ENCODE data around the gene BARX2. TPM values are rescaled to one million over a fixed set of nuclear protein-coding genes. Genes with fewer than 3 reads are reported as not detected.

Gene BARX2
- polyA plus RNA-seq, 1 donor from 2014 or later: not detected

- H3K36me3 ChIP-seq (ENCODE audit: insufficient read depth, low read length): no peaks in the 10 kb centered on the region
- H3K27me3 ChIP-seq (ENCODE audit: insufficient read depth, low read depth, low read length): no peaks in the 10 kb centered on the region
- no peak overlapping the region for H2AFZ ChIP-seq (ENCODE audit: low read depth, low read length)
- no peaks in the 10 kb centered on the region for H4K20me1 ChIP-seq (ENCODE audit: insufficient read depth)
- H3K27ac ChIP-seq (ENCODE audit: low read length): no peak overlapping the region
- H3K4me2 ChIP-seq (ENCODE audit: low read length): no peak overlapping the region
- H3K79me2 ChIP-seq (replicated peaks; ENCODE audit: insufficient read depth, low read length): no peaks in the 10 kb centered on the region
- H3K4me3 ChIP-seq (ENCODE audit: low read length): no peak overlapping the region
- no peaks in the 10 kb centered on the region for H3K9me3 ChIP-seq (ENCODE audit: low read length)
- H3K9me2 ChIP-seq (ENCODE audit: insufficient read depth, low read length): no peaks in the 10 kb centered on the region
- no peak overlapping the region for H3K9ac ChIP-seq (ENCODE audit: low read length)
- TF ChIP-seq CTCF (IDR thresholded peaks at IDR 0.05; ENCODE audit: poor library complexity, severe bottlenecking) (no peak), SMC3 (conservative IDR thresholded peaks at IDR 0.05; ENCODE audit: poor library complexity) (no peak), EP300 (conservative IDR thresholded peaks at IDR 0.05; ENCODE audit: poor library complexity, severe bottlenecking) (no peak)
- no peaks in the 10 kb centered on the region for H3F3A ChIP-seq (ENCODE audit: insufficient read depth, low read length, poor library complexity, severe bottlenecking)
These were observed 23.0 kb upstream of the BARX2 start for GRCh38 chr11:129352676-129353075.

- Histone ChIP-seq H4K20me1 (ENCODE audit: insufficient read depth) (no peaks in the 10 kb centered on the region), H3K4me3 (ENCODE audit: low read length) (no peak overlapping the region), H2AFZ (ENCODE audit: low read depth, low read length) (no peak overlapping the region), H3F3A (ENCODE audit: insufficient read depth, low read length, poor library complexity, severe bottlenecking) (no peaks in the 10 kb centered on the region), H3K9me3 (ENCODE audit: low read length) (no peaks in the 10 kb centered on the region), H3K27me3 (ENCODE audit: insufficient read depth, low read depth, low read length) (no peaks in the 10 kb centered on the region), H3K27ac (ENCODE audit: low read length) (no peak overlapping the region), H3K9me2 (ENCODE audit: insufficient read depth, low read length) (no peaks in the 10 kb centered on the region), H3K4me2 (ENCODE audit: low read length) (no peak overlapping the region), H3K9ac (ENCODE audit: low read length) (no peak overlapping the region), H3K36me3 (ENCODE audit: insufficient read depth, low read length) (no peaks in the 10 kb centered on the region), H3K79me2 (replicated peaks; ENCODE audit: insufficient read depth, low read length) (no peaks in the 10 kb centered on the region)
- TF ChIP-seq EP300 (conservative IDR thresholded peaks at IDR 0.05; ENCODE audit: poor library complexity, severe bottlenecking) (no peak), POLR2AphosphoS5 (IDR thresholded peaks at IDR 0.05) (no peak), TAF1 (IDR thresholded peaks at IDR 0.05; ENCODE audit: low read depth) (no peak)
These were observed 21.0 kb upstream of the BARX2 start for GRCh38 chr11:129354691-129355090.

- no peaks in the 10 kb centered on the region for H3F3A ChIP-seq (ENCODE audit: insufficient read depth, low read length, poor library complexity, severe bottlenecking)
- no peak overlapping the region for H3K4me2 ChIP-seq (ENCODE audit: low read length)
- no peak for TF ChIP-seq SMC3 (conservative IDR thresholded peaks at IDR 0.05; ENCODE audit: poor library complexity)
- no peak for TF ChIP-seq REST (IDR thresholded peaks at IDR 0.05; ENCODE audit: borderline replicate concordance)
- no peak for TF ChIP-seq EZH2 (IDR thresholded peaks at IDR 0.05; ENCODE audit: borderline replicate concordance, insufficient read depth, low read length, poor library complexity, severe bottlenecking)
- TF ChIP-seq CTCF (IDR thresholded peaks at IDR 0.05; ENCODE audit: poor library complexity, severe bottlenecking): no peak
- H3K79me2 ChIP-seq (replicated peaks; ENCODE audit: insufficient read depth, low read length): no peaks in the 10 kb centered on the region
- no peaks in the 10 kb centered on the region for H3K36me3 ChIP-seq (ENCODE audit: insufficient read depth, low read length)
- no peaks in the 10 kb centered on the region for H3K9me3 ChIP-seq (ENCODE audit: low read length)
- H4K20me1 ChIP-seq (ENCODE audit: insufficient read depth): no peaks in the 10 kb centered on the region
- H2AFZ ChIP-seq (ENCODE audit: low read depth, low read length): no peak overlapping the region
- H3K9ac ChIP-seq (ENCODE audit: low read length): no peak overlapping the region
- H3K9me2 ChIP-seq (ENCODE audit: insufficient read depth, low read length): no peaks in the 10 kb centered on the region
- no peak overlapping the region for H3K27ac ChIP-seq (ENCODE audit: low read length)
- H3K4me3 ChIP-seq (ENCODE audit: low read length): no peak overlapping the region
- no peaks in the 10 kb centered on the region for H3K27me3 ChIP-seq (ENCODE audit: insufficient read depth, low read depth, low read length)
These were observed 15.9 kb upstream of the BARX2 start for GRCh38 chr11:129359748-129360147.

All from neural cell (in vitro differentiated cells).